Measurements from ENCODE around the gene BCL2.

GRCh38 chr18:63083555-63083954 is 236.0 kb downstream of the BCL2 start:
- no peak for TF ChIP-seq EZH2phosphoT487 (IDR thresholded peaks at IDR 0.05; ENCODE audit: borderline replicate concordance, low read length)
- no peak for TF ChIP-seq CTCF (conservative IDR thresholded peaks at IDR 0.05; ENCODE audit: low read depth, low read length)
- TF ChIP-seq EZH2 (IDR thresholded peaks at IDR 0.05; ENCODE audit: low read length, unreplicated experiment) = no peak
